HG02759 (cell line): ENCODE measurements around the gene PPP2R2D.
"Not testable (repeated sequence)": the region's sequence is repeated elsewhere in the genome, so short reads cannot be mapped to it uniquely, and the experiment has no call there.

Experiments used
- ATAC-seq: cut with Tn5 transposase; IDR thresholded peaks from one replicate; pipeline ENCODE4 v1.9.1; 2021; ENCODE audit warnings: mild to moderate bottlenecking, moderate library complexity; ENCODE audit not compliant: unreplicated experiment

The PPP2R2D gene

DNA sequence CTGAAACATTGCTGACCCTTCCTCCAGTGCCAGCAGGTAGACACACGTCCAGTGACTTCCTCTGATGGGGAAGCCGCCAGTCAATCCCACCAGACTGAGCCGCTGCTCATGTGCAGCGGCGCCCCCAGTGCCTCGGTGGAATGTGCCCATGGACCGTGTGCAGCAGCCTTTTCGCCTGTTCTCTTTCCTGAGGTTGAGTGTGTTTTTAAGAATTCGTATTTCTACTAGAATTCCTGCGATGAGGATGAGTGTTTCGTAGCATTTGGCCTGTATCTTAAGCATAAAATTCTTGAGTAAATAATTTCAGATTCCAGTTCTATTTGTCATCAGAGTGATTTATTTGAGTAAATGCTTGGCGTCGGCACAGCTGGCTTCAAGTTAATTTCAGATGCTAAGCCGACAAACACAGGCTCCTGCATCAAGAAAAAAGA, 45.5 kb downstream of the PPP2R2D start:
- ATAC-seq, result no peak

DNA sequence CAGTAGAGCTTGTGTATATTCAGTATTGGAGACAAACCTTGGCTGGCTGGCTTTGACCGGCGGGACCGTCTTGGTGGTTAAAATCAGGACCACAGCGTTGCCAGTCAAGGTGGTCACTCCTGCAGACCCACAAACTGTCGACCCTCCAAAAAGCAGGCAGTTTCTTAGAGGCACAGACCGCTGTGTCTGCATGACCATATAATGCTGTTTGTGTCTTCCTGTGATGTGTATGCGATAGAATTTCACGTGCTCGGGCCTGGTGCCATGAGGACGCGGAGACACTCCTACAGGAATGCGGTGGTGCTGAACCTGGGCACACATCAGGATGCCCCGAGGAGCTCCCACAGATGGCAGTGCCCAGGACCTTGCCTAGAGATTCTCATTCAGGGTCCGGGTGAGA, 46.1 kb downstream of the PPP2R2D start:
- ATAC-seq, result no peak

DNA sequence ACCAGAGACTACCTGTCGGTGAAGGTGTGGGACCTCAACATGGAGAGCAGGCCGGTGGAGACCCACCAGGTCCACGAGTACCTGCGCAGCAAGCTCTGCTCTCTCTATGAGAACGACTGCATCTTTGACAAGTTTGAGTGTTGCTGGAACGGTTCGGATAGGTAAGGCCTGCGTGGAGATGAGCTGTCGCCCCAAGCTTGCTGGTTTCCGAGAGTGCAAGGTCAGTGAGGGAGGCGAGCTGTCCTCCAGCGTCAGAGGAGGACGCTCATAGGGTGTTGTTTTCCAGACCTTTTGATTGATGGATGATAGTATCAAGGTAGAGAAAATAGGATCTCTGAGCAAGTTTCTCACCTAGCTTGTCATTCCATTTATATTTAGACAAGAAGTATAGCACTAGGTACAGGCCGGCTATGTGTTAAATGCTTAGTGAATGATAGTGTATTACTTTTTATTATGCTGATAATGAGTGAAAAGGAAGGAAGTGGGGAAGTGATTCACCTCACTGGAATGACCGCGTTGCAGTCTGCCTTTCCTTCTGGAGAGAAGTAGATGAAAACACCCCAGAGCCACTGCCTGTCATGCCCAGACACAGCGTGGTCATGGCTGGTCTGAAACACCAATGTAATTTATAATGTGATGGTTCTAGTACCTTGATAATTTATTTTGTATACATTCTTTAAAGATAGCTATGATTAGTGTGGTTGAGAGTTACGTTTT, 47.0 kb downstream of the PPP2R2D start:
- ATAC-seq, result no peak

DNA sequence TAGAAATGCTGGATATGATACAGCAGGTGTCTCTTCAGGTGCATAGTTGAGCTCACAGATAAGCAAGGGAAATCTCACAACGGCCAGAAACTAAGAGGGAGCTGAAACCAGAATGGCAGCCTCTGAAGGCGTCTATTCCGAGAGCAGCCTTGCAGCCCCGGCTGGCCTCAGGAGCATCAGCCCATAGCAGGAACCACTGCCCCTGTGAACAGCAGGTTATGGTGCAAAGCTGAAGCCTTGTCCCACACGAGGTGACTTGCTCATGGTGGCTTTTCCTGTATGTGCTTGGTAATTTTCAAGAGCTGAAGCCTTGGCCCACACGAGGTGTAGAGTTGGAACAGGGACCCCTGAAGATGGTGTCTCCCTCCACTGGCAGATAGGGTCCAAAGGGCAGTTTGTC, 47.7 kb downstream of the PPP2R2D start:
- no peak for ATAC-seq

- no peak for ATAC-seq
Measured at GRCh38 chr10:131949041-131949862, 48.4 kb downstream of the PPP2R2D start.

DNA sequence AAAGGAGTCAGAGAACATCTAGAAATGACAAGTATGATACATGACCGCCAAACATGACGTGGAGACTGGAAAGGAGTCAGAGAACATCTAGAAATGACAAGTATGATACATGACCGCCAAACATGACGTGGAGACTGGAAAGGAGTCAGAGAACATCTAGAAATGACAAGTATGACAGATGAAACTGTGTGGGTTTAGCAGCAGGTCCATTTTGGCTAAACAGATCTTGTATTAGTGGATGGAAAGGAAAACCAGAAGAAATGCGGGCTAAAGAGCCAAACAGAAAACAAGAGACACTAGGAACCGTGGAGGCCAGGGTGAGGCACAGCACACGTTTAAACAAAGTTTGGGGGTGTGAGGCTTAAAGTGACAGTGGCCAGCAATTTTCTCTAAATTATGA, 49.1 kb downstream of the PPP2R2D start:
- not testable (repeated sequence) for ATAC-seq

- ATAC-seq, result no peak
Measured at GRCh38 chr10:131954356-131954965, 53.7 kb downstream of the PPP2R2D start.

DNA sequence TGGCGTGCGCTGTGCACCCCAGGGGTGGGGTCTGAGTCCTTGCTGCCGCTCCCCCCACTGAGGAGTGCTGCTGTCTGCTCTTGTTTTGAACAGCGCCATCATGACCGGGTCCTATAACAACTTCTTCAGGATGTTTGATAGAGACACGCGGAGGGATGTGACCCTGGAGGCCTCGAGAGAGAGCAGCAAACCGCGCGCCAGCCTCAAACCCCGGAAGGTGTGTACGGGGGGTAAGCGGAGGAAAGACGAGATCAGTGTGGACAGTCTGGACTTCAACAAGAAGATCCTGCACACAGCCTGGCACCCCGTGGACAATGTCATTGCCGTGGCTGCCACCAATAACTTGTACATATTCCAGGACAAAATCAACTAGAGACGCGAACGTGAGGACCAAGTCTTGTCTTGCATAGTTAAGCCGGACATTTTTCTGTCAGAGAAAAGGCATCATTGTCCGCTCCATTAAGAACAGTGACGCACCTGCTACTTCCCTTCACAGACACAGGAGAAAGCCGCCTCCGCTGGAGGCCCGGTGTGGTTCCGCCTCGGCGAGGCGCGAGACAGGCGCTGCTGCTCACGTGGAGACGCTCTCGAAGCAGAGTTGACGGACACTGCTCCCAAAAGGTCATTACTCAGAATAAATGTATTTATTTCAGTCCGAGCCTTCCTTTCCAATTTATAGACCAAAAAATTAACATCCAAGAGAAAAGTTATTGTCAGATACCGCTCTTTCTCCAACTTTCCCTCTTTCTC, 55.0 kb downstream of the PPP2R2D start:
- no peak for ATAC-seq

DNA sequence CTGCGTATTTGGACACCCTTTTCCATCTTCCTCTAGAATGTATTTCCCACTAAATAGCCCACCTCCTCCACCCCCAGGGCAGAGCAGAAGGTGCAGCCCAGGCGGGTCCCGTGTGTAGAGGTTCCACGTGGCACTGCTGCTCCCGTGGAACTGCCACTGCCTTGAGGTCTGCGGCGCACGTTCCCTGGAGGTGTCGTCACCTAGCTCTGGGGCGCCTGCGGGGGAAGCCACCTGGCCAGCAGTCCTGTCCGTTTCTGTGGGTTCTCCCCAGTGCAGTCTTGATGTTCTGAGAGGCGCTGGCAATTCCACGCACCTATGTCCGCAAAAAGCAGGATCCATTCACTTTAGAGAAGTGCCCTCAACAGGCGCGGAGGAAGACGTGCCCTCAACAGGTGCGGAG, 59.0 kb downstream of the PPP2R2D start:
- ATAC-seq, result no peak

DNA sequence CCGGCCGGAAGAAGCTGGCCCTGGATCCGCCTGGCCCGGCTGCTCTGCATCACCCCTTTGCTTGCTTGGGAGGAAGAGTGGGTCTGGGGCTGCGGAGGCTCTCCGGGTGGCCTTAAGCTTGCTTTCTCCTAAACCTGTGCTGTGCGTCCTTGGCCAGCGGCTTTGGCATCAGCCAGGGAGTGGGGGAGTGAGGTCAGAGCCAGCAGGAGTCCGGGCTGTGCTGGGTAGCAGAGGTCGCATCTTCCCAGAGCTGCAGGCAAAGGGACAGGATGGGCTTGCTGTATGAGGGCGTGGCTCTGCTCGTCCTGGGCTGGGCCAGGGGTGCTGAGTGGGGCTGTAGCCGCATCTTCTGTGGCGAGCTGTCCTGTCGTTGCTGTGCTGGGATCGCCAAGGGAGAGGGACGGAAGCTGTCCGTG, 59.8 kb downstream of the PPP2R2D start:
- no peak for ATAC-seq

DNA sequence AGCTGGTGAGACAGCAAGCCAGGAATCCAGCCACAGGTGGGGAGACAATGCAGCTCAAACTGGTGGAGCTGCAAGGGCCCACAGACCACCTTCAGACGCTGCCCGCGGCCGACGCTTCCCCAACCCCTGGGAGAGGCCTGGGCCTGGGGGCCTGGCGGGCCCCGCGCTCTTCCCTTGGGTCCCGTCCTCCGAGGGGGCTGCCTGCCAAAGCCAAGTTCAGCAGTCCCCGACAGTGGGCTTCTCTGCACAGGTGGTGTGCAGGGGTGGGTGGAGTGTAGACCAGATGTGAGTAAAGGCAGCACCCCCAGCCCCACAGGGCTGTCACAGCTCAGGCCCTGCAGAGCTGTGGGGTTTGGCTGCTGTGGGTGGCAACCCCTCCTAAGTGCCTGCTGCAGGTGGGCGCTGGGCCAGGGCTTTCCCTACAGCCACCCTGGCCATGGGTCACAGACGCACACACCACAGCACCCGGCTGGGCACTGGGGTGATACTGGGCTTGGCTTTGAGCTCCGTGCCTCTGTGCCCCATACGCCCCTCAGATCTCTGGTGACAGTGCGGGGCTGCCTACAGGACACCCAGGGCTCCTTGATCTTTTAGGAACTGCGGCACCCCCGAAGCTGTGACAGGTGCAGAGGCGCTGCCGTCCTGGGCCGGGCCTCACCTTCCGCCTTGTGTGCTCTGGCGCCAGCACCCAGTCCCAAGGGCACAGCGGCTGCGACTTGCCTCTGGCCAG, 60.4 kb downstream of the PPP2R2D start:
- ATAC-seq, result no peak

DNA sequence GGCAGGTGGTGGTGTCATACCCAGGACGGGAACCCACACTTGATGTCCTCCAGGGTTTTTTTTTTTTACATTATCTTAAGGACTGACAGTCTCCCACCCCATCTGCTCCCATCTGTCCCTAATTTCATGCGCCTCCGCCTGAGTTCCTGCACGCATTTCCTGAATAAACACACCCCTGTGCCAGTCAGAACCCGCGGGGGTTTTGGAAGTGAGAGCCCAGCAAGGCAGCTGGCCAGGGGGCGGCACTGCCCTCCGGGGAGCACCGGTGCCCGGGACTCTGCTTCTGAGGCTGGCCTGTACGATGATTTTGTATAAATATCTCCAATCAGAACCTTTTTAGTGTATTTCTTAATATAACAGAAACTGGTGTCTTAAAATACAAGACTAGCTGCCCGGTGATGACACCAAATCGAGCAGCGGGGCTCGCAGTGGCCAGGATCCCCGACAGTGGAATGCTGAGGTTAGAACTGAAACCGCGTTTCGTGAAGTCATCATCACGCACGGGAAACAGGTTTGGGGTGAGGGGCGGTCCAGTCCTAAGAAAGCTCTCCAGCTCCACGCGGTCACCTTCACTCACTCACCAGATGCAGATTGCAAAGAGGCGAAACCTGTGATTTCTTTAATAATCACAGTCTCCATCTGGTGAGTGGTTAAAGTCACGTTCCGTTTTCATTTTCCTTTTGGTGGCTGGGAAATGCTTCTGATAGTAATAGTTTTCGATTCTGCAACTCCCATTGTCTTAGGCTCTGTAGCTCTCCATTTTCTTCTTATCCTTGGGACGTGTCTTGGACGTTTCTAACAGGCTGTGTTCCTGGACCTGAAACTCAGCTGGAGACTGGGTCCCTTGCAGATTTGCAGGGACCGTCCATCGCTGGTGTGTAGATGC, 61.2 kb downstream of the PPP2R2D start:
- no peak for ATAC-seq

GRCh38 chr10:131963350-131963749, 62.5 kb downstream of the PPP2R2D start:
- ATAC-seq, result no peak

- no peak for ATAC-seq
Measured at GRCh38 chr10:131963811-131964210, 63.0 kb downstream of the PPP2R2D start.

DNA sequence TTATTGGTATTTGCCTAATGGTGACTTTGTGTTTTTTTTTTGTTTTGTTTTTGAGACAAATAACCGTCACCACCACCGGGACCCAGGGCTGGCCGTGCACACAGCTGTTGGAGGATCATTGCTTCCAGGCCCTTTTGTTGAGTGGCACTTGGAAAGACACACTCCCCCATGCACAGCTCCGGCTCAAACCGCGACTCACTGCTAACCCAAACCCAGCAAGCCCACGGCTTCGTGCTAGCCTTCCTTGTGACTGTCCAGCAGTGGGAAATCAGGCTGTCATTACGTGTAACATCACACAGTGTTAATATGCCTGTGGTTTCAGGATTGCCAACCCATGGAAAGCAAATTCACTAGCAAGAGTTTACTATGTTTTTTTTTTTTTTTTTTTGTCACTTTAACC, 63.5 kb downstream of the PPP2R2D start:
- no peak for ATAC-seq

GRCh38 chr10:131968949-131969348, 68.1 kb downstream of the PPP2R2D start:
- ATAC-seq, result no peak

GRCh38 chr10:131970946-131971345, 70.1 kb downstream of the PPP2R2D start:
- ATAC-seq, result no peak

DNA sequence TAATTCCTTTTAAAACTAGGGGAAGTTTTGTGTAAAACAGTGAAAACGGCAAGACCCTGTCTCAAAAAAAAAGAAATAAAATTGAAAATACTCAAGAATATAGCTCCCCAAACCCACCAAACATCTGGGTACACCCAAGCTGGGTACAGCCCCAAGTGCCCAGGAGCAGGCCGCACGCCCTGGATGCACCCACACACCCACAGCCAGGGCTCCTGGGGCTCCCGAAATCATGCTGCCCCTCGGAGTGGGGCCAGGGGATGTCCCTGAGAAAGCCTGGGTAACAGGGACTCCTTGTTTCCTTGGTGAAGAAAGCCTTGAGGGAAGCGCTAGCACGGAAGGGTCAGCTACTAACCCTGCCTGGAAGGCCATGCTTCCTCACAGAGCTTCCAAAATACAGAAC, 70.8 kb downstream of the PPP2R2D start:
- no peak for ATAC-seq

GRCh38 chr10:131972474-131973071, 71.8 kb downstream of the PPP2R2D start:
- peak; percentile 43 for ATAC-seq
